Measurements from ENCODE around the gene VTA1. TPM values are rescaled to one million over a fixed set of nuclear protein-coding genes. Genes with fewer than 3 reads are reported as not detected.

The VTA1 gene
- total RNA-seq, 1 donor from 2014 or later: 36.6 TPM

- Mint-ChIP-seq H3K4me1 (ENCODE audit: unreplicated experiment) (no peaks in the 10 kb centered on the region), H3K4me3 (ENCODE audit: unreplicated experiment) (no peak overlapping the region), H3K36me3 (ENCODE audit: low read depth, unreplicated experiment) (no peaks in the 10 kb centered on the region), H3K27ac (ENCODE audit: unreplicated experiment) (no peak overlapping the region), H3K27me3 (ENCODE audit: unreplicated experiment) (no peaks in the 10 kb centered on the region), H3K9me3 (ENCODE audit: unreplicated experiment) (no peaks in the 10 kb centered on the region)
- no peak for TF ChIP-seq CTCF (IDR thresholded peaks at IDR 0.05; ENCODE audit: unreplicated experiment)
- no peak for DNase-seq (ENCODE audit: low spot score)
These were observed 20.4 kb downstream of the VTA1 start for GRCh38 chr6:142167486-142167885.

- H3K27ac Mint-ChIP-seq (ENCODE audit: unreplicated experiment): no peak overlapping the region
- H3K27me3 Mint-ChIP-seq (ENCODE audit: unreplicated experiment): no peaks in the 10 kb centered on the region
- peaks cover 5% of the 10 kb centered on the region for H3K36me3 Mint-ChIP-seq (ENCODE audit: low read depth, unreplicated experiment)
- TF ChIP-seq CTCF (IDR thresholded peaks at IDR 0.05; ENCODE audit: unreplicated experiment): no peak
- no peak for DNase-seq (ENCODE audit: low spot score)
- no peaks in the 10 kb centered on the region for H3K9me3 Mint-ChIP-seq (ENCODE audit: unreplicated experiment)
- H3K4me3 Mint-ChIP-seq (ENCODE audit: unreplicated experiment): no peak overlapping the region
- H3K4me1 Mint-ChIP-seq (ENCODE audit: unreplicated experiment): no peaks in the 10 kb centered on the region
These were observed 24.3 kb downstream of the VTA1 start for GRCh38 chr6:142171351-142171750.

GRCh38 chr6:142172758-142173157, 25.7 kb downstream of the VTA1 start:
- peaks cover 12% of the 10 kb centered on the region for H3K36me3 Mint-ChIP-seq (ENCODE audit: low read depth, unreplicated experiment)
- no peaks in the 10 kb centered on the region for H3K4me1 Mint-ChIP-seq (ENCODE audit: unreplicated experiment)
- no peaks in the 10 kb centered on the region for H3K27me3 Mint-ChIP-seq (ENCODE audit: unreplicated experiment)
- DNase-seq (ENCODE audit: low spot score): no peak
- H3K27ac Mint-ChIP-seq (ENCODE audit: unreplicated experiment): no peak overlapping the region
- no peak for TF ChIP-seq CTCF (IDR thresholded peaks at IDR 0.05; ENCODE audit: unreplicated experiment)
- H3K4me3 Mint-ChIP-seq (ENCODE audit: unreplicated experiment): no peak overlapping the region
- no peaks in the 10 kb centered on the region for H3K9me3 Mint-ChIP-seq (ENCODE audit: unreplicated experiment)

GRCh38 chr6:142173980-142174379, 26.9 kb downstream of the VTA1 start:
- Mint-ChIP-seq H3K9me3 (ENCODE audit: unreplicated experiment) (no peaks in the 10 kb centered on the region), H3K27ac (ENCODE audit: unreplicated experiment) (no peak overlapping the region), H3K27me3 (ENCODE audit: unreplicated experiment) (no peaks in the 10 kb centered on the region), H3K36me3 (ENCODE audit: low read depth, unreplicated experiment) (peaks cover 12% of the 10 kb centered on the region), H3K4me1 (ENCODE audit: unreplicated experiment) (no peaks in the 10 kb centered on the region), H3K4me3 (ENCODE audit: unreplicated experiment) (no peak overlapping the region)
- no peak for TF ChIP-seq CTCF (IDR thresholded peaks at IDR 0.05; ENCODE audit: unreplicated experiment)
- no peak for DNase-seq (ENCODE audit: low spot score)

GRCh38 chr6:142174703-142175102, 27.6 kb downstream of the VTA1 start:
- H3K27ac Mint-ChIP-seq (ENCODE audit: unreplicated experiment): no peak overlapping the region
- H3K4me1 Mint-ChIP-seq (ENCODE audit: unreplicated experiment): no peaks in the 10 kb centered on the region

More at GRCh38 chr6:142174703-142175102, 27.6 kb downstream of the VTA1 start:
- H3K9me3 Mint-ChIP-seq (ENCODE audit: unreplicated experiment): no peaks in the 10 kb centered on the region
- no peak for DNase-seq (ENCODE audit: low spot score)
- no peaks in the 10 kb centered on the region for H3K27me3 Mint-ChIP-seq (ENCODE audit: unreplicated experiment)
- TF ChIP-seq CTCF (IDR thresholded peaks at IDR 0.05; ENCODE audit: unreplicated experiment): no peak
- H3K4me3 Mint-ChIP-seq (ENCODE audit: unreplicated experiment): no peak overlapping the region
- H3K36me3 Mint-ChIP-seq (ENCODE audit: low read depth, unreplicated experiment): peaks cover 12% of the 10 kb centered on the region
